ENCODE data around the gene CES3. TPM values are rescaled to one million over a fixed set of nuclear protein-coding genes. Genes with fewer than 3 reads are reported as not detected.
"Not testable (repeated sequence)": the region's sequence is repeated elsewhere in the genome, so short reads cannot be mapped to it uniquely, and the experiment has no call there.

The CES3 gene
- total RNA-seq, 2 experiments from 2014 or later, result 2.1 to 2.9 TPM

GRCh38 chr16:66954097-66954659, 6.9 kb upstream of the CES3 start:
- Mint-ChIP-seq H3K4me3 (no peak overlapping the region), H3K4me1 (ENCODE audit: low read depth) (peaks cover 13% of the 10 kb centered on the region), H3K9me3 (no peaks in the 10 kb centered on the region), H3K36me3 (ENCODE audit: low read depth) (no peaks in the 10 kb centered on the region), H3K27me3 (peaks cover 31% of the 10 kb centered on the region), H3K27ac (no peak overlapping the region)
- POLR2A ChIA-PET, result interaction anchor here (1.3 kb wide), 1 partner anchor 25 kb away, joined by 3 read pairs; no protein-coding TSS in a partner anchor
- peak; percentile 87 for ATAC-seq
- CTCF ChIA-PET, result interaction anchor here (0.6 to 2.6 kb wide), 36 partner anchors 8 to 492 kb away, joined by 3 to 20 read pairs (median 4); partner anchors contain the start of genes B3GNT9, CDH16, CES4A and CIAO2B
- TF ChIP-seq, protein P1, sequence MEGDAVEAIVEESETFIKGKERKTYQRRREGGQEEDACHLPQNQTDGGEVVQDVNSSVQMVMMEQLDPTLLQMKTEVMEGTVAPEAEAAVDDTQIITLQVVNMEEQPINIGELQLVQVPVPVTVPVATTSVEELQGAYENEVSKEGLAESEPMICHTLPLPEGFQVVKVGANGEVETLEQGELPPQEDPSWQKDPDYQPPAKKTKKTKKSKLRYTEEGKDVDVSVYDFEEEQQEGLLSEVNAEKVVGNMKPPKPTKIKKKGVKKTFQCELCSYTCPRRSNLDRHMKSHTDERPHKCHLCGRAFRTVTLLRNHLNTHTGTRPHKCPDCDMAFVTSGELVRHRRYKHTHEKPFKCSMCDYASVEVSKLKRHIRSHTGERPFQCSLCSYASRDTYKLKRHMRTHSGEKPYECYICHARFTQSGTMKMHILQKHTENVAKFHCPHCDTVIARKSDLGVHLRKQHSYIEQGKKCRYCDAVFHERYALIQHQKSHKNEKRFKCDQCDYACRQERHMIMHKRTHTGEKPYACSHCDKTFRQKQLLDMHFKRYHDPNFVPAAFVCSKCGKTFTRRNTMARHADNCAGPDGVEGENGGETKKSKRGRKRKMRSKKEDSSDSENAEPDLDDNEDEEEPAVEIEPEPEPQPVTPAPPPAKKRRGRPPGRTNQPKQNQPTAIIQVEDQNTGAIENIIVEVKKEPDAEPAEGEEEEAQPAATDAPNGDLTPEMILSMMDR (IDR thresholded peaks at IDR 0.05), result peak; percentile 77
- intact Hi-C loops (cut with micrococcal nuclease), result loop anchor here (5.0 kb wide), 1 partner anchor 203 kb away; the partner anchor contains the start of genes FBXL8 and TRADD
- DNase-seq, result peak; percentile 91

GRCh38 chr16:66955363-66956153, 5.5 kb upstream of the CES3 start:
- POLR2A ChIA-PET; H3K4me1 Mint-ChIP-seq (ENCODE audit: low read depth); DNase-seq; H3K36me3 Mint-ChIP-seq (ENCODE audit: low read depth); ATAC-seq; H3K27ac Mint-ChIP-seq; intact Hi-C loops (cut with micrococcal nuclease); H3K9me3 Mint-ChIP-seq; H3K4me3 Mint-ChIP-seq: not testable (repeated sequence)
- peaks cover 20% of the 10 kb centered on the region for H3K27me3 Mint-ChIP-seq
- CTCF ChIA-PET, result interaction anchor here (1.2 to 2.6 kb wide), 3 partner anchors 11 to 230 kb away, joined by 3 to 7 read pairs (median 5); no protein-coding TSS in a partner anchor

DNA sequence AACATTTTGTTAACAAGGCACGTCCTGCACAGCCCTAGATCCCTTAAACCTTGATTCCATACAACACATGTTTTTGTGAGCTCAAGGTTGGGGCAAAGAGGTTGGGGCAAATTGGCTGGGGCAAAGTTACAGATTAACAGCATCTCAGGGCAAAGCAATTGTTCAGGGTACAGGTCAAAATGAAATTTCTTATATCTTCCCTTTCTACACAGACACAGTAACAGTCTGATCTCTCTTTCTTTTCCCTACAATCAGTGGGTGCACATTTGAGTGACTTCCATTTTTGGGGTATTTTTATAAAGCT, 5.0 kb upstream of the CES3 start:
- H3K27ac Mint-ChIP-seq; H3K4me1 Mint-ChIP-seq (ENCODE audit: low read depth); H3K9me3 Mint-ChIP-seq; intact Hi-C loops (cut with micrococcal nuclease); DNase-seq; POLR2A ChIA-PET; ATAC-seq; H3K36me3 Mint-ChIP-seq (ENCODE audit: low read depth); H3K4me3 Mint-ChIP-seq: not testable (repeated sequence)
- peaks cover 18% of the 10 kb centered on the region for H3K27me3 Mint-ChIP-seq
- CTCF ChIA-PET, result interaction anchor here (1.2 to 2.6 kb wide), 5 partner anchors 11 to 229 kb away, joined by 3 to 7 read pairs (median 5); no protein-coding TSS in a partner anchor

- no peak overlapping the region for H3K27ac Mint-ChIP-seq
- intact Hi-C loops (cut with micrococcal nuclease), result no loop called here
Observed at GRCh38 chr16:66958857-66959703, 2.0 kb upstream of the CES3 start.

DNA sequence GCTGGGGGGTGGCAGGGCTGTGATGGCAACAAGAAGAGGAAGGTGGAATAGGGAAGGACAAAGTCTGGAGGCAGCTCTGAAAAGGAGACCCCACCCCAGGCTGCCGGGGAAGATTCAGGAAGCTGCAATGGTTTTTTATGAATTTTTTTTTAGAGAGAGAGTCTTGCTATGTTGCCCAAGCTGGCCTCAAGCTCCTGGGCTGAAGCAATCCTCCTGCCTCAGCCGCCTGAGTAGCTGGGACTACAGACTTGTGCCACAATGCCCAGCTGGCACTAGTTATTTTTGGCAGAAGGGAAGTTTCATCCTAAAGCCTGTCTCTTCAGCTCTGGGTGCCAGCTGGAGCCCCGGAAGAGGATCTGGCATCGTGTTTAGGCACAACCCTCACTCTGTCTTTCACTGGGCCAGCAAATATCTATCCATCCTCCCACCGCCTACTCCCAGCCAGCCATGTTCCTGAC, 1.3 kb upstream of the CES3 start:
- ATAC-seq (no peak), DNase-seq (no peak)
- Mint-ChIP-seq H3K4me3 (no peak overlapping the region), H3K27ac (no peak overlapping the region), H3K9me3 (no peaks in the 10 kb centered on the region), H3K27me3 (no peaks in the 10 kb centered on the region), H3K4me1 (ENCODE audit: low read depth) (peaks cover 16% of the 10 kb centered on the region), H3K36me3 (ENCODE audit: low read depth) (no peaks in the 10 kb centered on the region)
- TF ChIP-seq, protein P1 (IDR thresholded peaks at IDR 0.05), result no peak
- POLR2A ChIA-PET, result no interaction called here
- intact Hi-C loops (cut with micrococcal nuclease), result no loop called here
- CTCF ChIA-PET, result interaction anchor here (0.9 to 5.5 kb wide), 16 partner anchors 19 to 506 kb away, joined by 3 to 32 read pairs (median 4); partner anchors contain the start of gene NOL3

More at GRCh38 chr16:66958857-66959703, 2.0 kb upstream of the CES3 start:
- no peak overlapping the region for H3K4me3 Mint-ChIP-seq
- ChIA-PET CTCF (interaction anchor here (0.9 to 5.5 kb wide), 16 partner anchors 10 to 507 kb away, joined by 3 to 32 read pairs (median 3); no protein-coding TSS in a partner anchor), POLR2A (no interaction called here)
- peaks cover under 1% of the 10 kb centered on the region for H3K27me3 Mint-ChIP-seq
- DNase-seq, result no peak
- no peak for ATAC-seq
- H3K9me3 Mint-ChIP-seq, result no peaks in the 10 kb centered on the region
- TF ChIP-seq, protein P1 (IDR thresholded peaks at IDR 0.05), result no peak
- peaks cover 16% of the 10 kb centered on the region for H3K4me1 Mint-ChIP-seq (ENCODE audit: low read depth)
- H3K36me3 Mint-ChIP-seq (ENCODE audit: low read depth), result no peaks in the 10 kb centered on the region

Measured in activated CD8-positive, alpha-beta T cell treated with anti-CD3 and anti-CD28 coated beads for 36 hours (primary cell).